Skin epidermis (tissue), 12 donors: Measurements from ENCODE around the gene MTHFSD.

ENCODE experiments used
- H3K27ac ChIP-seq, 21 experiments: fragments of 200-600 bp; sonication (generic) in 11 of 21; one replicate each; pipeline ENCODE4 v1.5.0; 2020; ENCODE audit warnings: mild to moderate bottlenecking in 3 of 21, inconsistent platforms in 2 of 21, moderate library complexity in 2 of 21
- H3K4me3 ChIP-seq, 7 experiments: fragments of 200-600 bp; sonication (generic) in 2 of 7; one replicate each; pipeline ENCODE4 v1.5.0; 2020; ENCODE audit warnings: inconsistent platforms in 2 of 7, mild to moderate bottlenecking in 2 of 7, moderate library complexity in 1 of 7

Gene MTHFSD

DNA sequence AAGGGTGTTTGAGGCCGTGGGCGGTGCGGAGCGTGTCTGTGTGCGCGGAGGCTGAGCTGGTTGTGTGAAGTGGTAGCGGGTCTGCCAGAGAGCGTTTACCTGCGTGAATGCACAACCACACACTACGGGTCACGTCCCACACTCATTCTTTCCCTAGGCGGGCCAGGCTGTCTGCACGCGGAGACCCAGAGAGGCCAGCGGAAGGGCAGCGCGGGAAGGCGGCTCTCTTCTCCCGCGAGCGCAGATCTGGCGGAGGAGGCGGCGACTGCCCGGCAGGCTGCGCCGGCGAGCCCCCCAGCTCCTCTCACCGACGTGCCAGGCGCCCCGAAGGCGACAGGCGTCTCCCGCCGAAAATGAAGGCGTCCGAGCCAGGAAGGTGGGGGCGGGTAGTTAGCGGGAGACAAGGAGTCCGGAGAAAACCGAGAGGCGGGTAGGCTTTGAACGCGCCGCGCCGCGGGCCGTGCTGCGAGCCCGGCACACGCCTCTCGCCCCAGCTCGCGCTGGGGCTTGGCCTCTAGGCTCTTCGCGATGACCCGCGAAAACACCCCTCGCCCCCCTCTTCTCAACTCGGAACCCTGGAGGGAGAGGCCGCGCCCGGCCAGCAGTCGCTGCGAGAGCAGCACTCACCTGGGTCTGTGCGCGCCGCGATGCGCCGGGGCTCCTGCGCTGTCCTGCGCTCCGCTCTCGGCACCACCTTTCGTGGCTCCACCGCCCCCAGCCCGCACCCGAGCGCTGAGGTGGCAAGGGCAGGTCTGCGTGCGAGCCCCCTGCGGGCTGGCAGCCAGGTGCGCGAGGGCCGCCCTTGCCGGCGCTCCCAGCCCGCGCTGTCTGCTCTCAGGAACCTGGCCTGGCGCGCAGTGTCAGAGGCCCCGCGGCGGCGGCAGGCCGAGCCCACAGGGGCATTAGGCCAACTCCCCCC is 46.7 kb downstream of the MTHFSD start:
- Histone ChIP-seq H3K27ac (no peak overlapping the region), H3K4me3 (peak overlapping the region in 4 of 7 experiments; percentile 36 to 56 (median 45))

DNA sequence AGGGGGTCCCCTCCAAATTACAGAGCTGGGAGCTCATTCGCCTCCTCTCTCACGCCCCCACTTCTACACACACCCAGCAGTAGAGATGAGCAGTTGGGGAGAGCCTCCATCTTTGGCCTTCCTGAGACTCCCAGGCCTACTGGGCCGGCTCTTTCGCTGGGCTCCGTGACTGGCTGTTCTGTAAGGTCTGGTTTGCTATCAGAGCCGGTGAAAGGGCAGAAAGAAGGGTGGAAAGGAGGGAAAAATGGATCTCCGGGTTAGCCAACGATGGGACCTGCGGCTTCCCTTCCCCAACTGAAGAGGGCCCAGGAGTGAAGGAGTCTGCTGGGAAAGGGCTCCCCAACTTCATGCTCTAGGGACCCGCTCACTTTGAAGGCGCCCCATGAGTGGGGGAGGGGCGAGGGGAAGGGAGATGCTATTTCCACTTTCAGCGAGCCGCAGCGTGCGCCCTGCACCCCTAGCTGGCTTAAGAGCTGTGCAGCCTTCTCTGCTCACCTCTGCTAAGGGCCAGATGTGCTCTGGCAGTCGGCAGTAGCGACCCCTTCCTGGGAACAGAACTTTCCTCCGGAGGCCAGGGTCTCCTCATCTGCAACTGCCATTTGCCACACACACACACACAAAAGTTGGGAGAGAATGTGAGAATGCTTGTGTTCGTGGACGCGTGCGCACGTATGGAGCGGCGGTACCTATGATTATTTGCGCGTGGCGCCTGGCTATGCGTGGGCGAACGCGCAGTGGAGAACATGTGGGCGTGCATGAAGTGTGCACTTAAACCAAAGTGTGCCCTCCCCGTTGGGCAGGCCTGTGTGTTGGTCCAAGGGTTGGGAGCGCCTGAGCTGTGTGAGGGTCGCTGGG is 47.6 kb downstream of the MTHFSD start:
- no peak overlapping the region for H3K27ac ChIP-seq
- no peak overlapping the region for H3K4me3 ChIP-seq

GRCh38 chr16:86505899-86506864 is 48.9 kb downstream of the MTHFSD start:
- no peak overlapping the region for H3K4me3 ChIP-seq
- H3K27ac ChIP-seq, result no peak overlapping the region

GRCh38 chr16:86505185-86505898 is 49.7 kb downstream of the MTHFSD start:
- Histone ChIP-seq H3K27ac (no peak overlapping the region), H3K4me3 (no peak overlapping the region)

GRCh38 chr16:86504315-86505184 is 50.5 kb downstream of the MTHFSD start:
- no peak overlapping the region for H3K4me3 ChIP-seq
- H3K27ac ChIP-seq, result no peak overlapping the region

DNA sequence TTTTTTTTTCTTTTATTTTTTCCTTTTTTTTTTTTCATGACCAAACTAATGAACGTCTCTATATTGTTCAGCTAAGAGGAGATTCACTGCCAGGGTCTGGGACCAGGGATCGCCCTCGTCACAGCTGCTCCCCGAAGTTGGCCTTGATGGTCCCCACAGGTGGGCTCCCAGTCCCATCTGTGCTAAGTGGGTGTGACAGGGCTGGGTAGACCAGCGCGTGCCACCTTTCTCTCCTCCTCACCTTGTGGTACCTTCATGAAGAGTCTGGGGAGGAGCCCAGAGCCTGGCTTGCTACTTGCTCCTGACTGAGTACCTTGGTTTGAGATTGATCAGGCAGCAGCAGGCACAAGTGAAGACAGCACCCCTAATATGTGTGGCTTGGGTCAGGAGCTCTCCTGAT is 51.2 kb downstream of the MTHFSD start:
- Histone ChIP-seq H3K4me3 (no peak overlapping the region), H3K27ac (no peak overlapping the region)

GRCh38 chr16:86502856-86503748 is 51.9 kb downstream of the MTHFSD start:
- H3K4me3 ChIP-seq, result no peak overlapping the region
- no peak overlapping the region for H3K27ac ChIP-seq

DNA sequence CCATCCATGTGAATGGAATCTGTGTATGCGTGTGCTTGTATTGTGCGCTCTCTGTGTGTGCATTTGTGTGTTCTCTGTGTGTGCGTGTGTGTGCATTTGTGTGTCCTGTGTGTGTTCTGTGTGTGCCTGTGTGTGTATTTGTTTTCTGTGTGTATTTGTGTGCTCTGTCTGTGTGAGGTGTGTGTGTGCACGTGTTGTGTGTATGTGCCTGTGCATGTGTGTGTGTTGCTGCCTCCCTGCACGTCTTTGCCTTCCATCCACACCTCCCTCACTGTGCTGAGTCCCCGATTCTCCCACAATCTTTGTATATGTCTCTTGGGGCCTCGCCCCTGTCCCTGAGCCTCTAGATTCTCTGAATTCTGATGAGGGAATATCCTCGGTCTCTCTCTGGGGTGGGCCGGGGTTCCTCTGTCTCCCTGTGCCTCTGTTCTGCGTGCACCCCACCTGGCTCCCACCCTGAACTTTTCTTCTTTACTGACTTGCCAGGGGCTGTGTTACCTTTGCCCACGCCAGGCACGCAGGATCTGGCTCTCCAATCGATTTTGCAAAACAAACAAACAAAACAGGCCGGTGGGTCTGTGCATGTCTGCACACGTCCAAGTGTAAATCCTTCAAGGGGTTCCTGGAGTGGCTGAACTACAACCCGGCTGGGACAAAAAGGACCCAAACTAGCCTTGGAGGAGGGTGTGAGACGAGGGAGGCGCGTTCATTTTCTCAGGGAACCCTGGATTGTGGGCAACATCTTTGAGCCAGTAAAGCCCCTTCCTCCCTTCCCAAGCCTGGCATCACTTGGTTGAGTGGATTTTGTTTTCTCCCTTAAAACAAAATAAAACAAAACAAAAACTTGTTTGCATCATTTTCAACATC is 52.8 kb downstream of the MTHFSD start:
- no peak overlapping the region for H3K27ac ChIP-seq
- no peak overlapping the region for H3K4me3 ChIP-seq

DNA sequence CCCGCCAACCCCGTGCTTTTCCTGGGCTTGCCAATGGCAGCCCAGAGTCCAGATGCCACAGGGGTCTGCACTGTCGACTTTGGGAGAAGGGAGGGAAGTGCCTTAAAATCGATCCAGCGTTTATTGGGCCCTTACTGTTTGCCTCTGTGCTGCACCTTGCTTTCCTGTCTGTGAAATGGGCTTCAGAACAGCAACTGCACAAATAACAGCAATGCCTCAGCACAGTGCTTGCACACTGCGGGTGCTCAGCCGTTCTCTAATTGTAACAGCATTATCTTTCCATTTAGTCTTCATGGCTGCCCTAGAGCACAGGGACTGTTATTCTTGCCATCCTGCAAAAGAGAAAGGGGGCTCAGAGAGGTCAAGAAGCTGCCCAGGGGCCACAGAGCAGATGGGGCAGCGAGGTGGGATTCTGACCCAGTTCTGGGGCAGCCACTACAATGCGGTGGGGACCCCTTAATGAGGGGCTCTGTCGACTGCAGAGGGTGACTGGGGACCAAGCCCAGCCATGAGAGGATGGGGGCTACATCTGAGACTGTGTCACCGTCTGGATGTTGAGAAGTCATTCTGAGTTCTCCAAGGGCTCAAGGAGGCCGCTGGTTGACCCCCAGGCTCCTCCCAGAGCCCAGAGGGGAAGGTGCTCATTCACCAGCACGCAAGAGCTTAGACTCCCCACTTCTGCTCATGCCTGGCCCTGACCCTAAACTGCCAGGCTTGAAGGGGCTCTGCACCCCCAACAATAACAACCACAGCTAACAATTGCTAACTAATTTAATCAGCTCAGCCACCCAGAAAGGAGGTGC is 54.1 kb downstream of the MTHFSD start:
- no peak overlapping the region for H3K4me3 ChIP-seq
- H3K27ac ChIP-seq, result no peak overlapping the region

- Histone ChIP-seq H3K27ac (no peak overlapping the region), H3K4me3 (no peak overlapping the region)
Observed at GRCh38 chr16:86499889-86500707, 54.9 kb downstream of the MTHFSD start.

GRCh38 chr16:86499440-86499786 is 55.6 kb downstream of the MTHFSD start:
- H3K27ac ChIP-seq, result no peak overlapping the region
- no peak overlapping the region for H3K4me3 ChIP-seq

DNA sequence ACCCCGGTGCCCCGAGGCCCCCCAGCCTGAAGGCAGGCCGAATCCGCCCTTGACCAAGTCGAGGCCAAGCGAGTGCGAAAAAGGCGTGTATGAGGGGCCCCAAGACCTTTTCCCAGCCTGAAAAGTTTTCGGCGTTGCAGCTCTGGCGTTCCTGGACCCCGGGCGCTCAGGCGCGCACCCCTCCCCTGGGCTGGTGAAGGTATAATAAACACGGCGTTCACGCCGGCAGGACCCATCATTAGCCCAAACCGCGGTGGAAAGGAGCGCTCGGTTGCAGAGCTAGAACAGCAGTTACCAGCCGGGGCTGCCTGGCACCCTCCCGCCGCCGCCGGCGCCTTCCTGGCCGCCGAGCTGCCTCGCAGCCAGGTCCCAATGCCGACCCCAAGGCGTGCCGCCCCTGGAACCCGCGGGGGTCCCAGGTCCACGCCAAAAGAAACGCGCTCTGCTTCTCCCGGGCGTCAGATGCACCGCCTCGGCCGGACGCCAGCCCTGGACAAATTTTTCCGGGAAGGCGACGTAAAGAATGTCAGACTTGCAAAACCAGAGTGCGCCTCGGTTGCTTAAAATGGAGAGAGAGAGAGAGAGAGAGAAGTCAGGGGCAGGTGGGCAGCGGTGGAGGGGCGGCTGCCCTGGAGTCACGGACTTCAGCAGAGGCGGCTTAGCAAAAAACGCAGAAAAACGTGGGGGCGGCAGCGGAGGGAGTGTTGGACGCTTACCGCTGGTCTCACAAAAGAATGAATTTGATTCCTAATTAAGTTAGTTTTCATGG is 56.2 kb downstream of the MTHFSD start:
- Histone ChIP-seq H3K4me3 (no peak overlapping the region), H3K27ac (no peak overlapping the region)

DNA sequence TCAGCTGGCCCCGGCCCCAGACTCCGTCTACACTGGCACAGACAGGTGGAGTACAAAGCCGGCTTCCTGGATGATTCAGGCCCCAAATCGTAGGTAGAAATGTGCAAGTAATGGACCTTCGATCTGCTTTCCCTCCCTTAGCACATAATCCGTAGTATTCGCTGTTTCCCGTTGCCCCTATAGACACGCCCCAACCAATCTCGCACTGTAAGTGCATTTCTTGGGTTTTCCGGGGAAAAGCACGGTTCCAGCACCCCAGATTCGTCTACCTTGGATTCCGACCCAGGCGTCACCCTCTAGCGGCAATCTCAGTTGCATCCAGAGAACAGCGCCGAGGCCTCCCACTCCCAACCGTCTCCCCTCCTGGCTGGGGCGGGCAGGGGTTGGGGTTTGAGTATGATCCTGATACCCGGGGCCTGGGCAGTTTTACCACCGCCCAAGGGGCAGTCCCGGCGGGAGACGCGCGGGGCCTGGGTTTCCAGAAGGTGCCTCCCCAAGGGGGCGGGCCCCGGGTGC is 56.8 kb downstream of the MTHFSD start:
- Histone ChIP-seq H3K27ac (no peak overlapping the region), H3K4me3 (no peak overlapping the region)

- no peak overlapping the region for H3K27ac ChIP-seq
- H3K4me3 ChIP-seq, result no peak overlapping the region
Observed at GRCh38 chr16:86497551-86498021, 57.4 kb downstream of the MTHFSD start.
